Activated CD4-positive, alpha-beta T cell treated with anti-CD3 and anti-CD28 coated beads, Interleukin-2, Interleukin-4, amounts not matched to agents 100 ng/mL and 50 ng/mL, durations not matched to agents 16 hours and 8 hours (primary cell): ENCODE data around the gene TNNT2.

ENCODE experiments used
- DNase-seq: peaks from one replicate; pipeline ENCODE4 v3.0.0-alpha.2; 2020; ENCODE audit warnings: low spot score

Gene TNNT2

GRCh38 chr1:201334325-201335173 is 42.9 kb downstream of the TNNT2 start:
- DNase-seq: no peak

- no peak for DNase-seq
Observed at GRCh38 chr1:201332616-201333335, 44.7 kb downstream of the TNNT2 start.

GRCh38 chr1:201332021-201332420 is 45.5 kb downstream of the TNNT2 start:
- no peak for DNase-seq

- DNase-seq: no peak
Observed at GRCh38 chr1:201331166-201331565, 46.3 kb downstream of the TNNT2 start.

- no peak for DNase-seq
Observed at GRCh38 chr1:201330541-201330940, 46.9 kb downstream of the TNNT2 start.

GRCh38 chr1:201329801-201330200 is 47.7 kb downstream of the TNNT2 start:
- DNase-seq: no peak

GRCh38 chr1:201329286-201329685 is 48.2 kb downstream of the TNNT2 start:
- no peak for DNase-seq

- DNase-seq: no peak
Observed at GRCh38 chr1:201328576-201328975, 48.9 kb downstream of the TNNT2 start.

- DNase-seq: no peak
Observed at GRCh38 chr1:201327687-201328240, 49.7 kb downstream of the TNNT2 start.

GRCh38 chr1:201326710-201327109 is 50.8 kb downstream of the TNNT2 start:
- no peak for DNase-seq

GRCh38 chr1:201325678-201326060 is 51.8 kb downstream of the TNNT2 start:
- DNase-seq: no peak

- no peak for DNase-seq
Observed at GRCh38 chr1:201324821-201325677, 52.4 kb downstream of the TNNT2 start.

GRCh38 chr1:201324306-201324705 is 53.2 kb downstream of the TNNT2 start:
- no peak for DNase-seq

GRCh38 chr1:201322653-201323510 is 54.6 kb downstream of the TNNT2 start:
- DNase-seq: no peak

- DNase-seq: no peak
Observed at GRCh38 chr1:201321826-201322390, 55.6 kb downstream of the TNNT2 start.

GRCh38 chr1:201320168-201320788 is 57.2 kb downstream of the TNNT2 start:
- DNase-seq: no peak

- DNase-seq: no peak
Observed at GRCh38 chr1:201319631-201320030, 57.8 kb downstream of the TNNT2 start.

GRCh38 chr1:201318504-201319340 is 58.8 kb downstream of the TNNT2 start:
- no peak for DNase-seq

GRCh38 chr1:201317551-201317950 is 59.9 kb downstream of the TNNT2 start:
- DNase-seq: no peak
